Body of pancreas (tissue), 4 donors: ENCODE results near the gene PVALEF.

Source experiments
- POLR2A ChIP-seq, 3 donors: fragments of 450-650 bp; IDR thresholded peaks; one replicate each; pipeline ENCODE4 v1.6.1; 2016; ENCODE audit warnings: antibody characterized with exemption in 3 of 3, mild to moderate bottlenecking in 2 of 3
- TF ChIP-seq, protein P1 (sequence below), 7 experiments: fragments of 450-650 bp in 4 of 7; fragments of 200-600 bp in 3 of 7; sonication (generic) in 3 of 7; IDR thresholded peaks; one replicate each; pipeline ENCODE4 v1.5.1; 2016 to 2019; ENCODE audit warnings: antibody characterized with exemption in 7 of 7

- TF ChIP-seq, protein P1, sequence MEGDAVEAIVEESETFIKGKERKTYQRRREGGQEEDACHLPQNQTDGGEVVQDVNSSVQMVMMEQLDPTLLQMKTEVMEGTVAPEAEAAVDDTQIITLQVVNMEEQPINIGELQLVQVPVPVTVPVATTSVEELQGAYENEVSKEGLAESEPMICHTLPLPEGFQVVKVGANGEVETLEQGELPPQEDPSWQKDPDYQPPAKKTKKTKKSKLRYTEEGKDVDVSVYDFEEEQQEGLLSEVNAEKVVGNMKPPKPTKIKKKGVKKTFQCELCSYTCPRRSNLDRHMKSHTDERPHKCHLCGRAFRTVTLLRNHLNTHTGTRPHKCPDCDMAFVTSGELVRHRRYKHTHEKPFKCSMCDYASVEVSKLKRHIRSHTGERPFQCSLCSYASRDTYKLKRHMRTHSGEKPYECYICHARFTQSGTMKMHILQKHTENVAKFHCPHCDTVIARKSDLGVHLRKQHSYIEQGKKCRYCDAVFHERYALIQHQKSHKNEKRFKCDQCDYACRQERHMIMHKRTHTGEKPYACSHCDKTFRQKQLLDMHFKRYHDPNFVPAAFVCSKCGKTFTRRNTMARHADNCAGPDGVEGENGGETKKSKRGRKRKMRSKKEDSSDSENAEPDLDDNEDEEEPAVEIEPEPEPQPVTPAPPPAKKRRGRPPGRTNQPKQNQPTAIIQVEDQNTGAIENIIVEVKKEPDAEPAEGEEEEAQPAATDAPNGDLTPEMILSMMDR (IDR thresholded peaks at IDR 0.05) = no peak
- TF ChIP-seq POLR2A (IDR thresholded peaks at IDR 0.05) = no peak
Observed at GRCh38 chr17:81156866-81157805, 8.2 kb upstream of the PVALEF start.
